HG03469 (cell line): ENCODE results near the gene EMID1.
"Not testable (repeated sequence)": the region's sequence is repeated elsewhere in the genome, so short reads cannot be mapped to it uniquely, and the experiment has no call there.

ENCODE experiments used
- ATAC-seq: cut with Tn5 transposase; IDR thresholded peaks from one replicate; pipeline ENCODE4 v1.9.1; 2021; ENCODE audit warnings: mild to moderate bottlenecking, moderate library complexity, moderate number of reproducible peaks; ENCODE audit not compliant: unreplicated experiment

Gene EMID1

GRCh38 chr22:29226351-29226981 is 20.8 kb downstream of the EMID1 start:
- no peak for ATAC-seq

- ATAC-seq: no peak
Observed at GRCh38 chr22:29230972-29231875, 25.5 kb downstream of the EMID1 start.

DNA sequence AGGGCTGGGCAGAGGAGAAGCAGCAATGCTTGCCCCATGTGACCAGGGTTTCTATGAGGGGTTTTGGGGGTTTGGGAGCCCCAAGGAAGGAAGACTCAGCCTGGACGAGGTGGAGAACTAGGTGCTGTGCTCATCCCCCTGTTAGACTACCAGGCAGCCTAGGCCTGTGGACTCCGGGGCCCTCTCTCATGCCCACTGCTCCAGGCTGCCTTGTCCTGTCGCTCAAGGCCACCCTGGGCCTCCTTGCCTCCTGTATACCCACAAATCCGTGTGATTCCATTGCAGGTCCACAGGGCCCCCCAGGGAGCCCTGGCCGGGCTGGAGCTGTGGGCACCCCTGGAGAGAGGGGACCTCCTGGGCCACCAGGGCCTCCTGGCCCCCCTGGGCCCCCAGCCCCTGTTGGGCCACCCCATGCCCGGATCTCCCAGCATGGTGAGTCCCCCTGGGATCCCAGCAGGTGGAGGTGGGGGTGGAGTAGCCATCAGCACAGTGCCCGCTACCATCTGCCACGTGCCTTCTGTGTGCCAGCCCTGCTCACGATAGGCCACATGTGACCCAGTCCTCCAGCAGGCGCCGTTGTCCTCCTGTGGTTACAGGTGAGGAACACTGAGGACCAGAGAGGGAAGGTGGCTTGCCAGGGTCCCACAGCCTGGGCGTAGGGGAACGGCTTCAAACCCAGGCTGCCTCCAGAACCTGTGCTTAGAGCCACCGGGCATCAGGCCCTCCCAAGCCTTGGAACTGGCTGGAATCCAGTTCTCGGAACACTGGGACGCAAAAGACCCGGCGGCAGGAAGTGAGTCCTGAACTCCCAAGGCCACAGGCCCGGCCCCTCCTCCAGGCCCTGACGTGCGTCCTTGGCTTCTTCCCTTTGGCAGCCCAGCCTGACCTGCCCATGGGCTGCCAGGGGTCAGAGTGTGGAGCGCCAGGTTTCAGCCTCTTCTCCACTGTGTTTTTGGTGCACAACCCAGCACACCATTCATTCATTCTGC is 26.6 kb downstream of the EMID1 start:
- ATAC-seq: no peak

GRCh38 chr22:29233277-29233877 is 27.7 kb downstream of the EMID1 start:
- ATAC-seq: no peak

- ATAC-seq: not testable (repeated sequence)
Observed at GRCh38 chr22:29240481-29240880, 34.8 kb downstream of the EMID1 start.

GRCh38 chr22:29243874-29244446 is 38.3 kb downstream of the EMID1 start:
- no peak for ATAC-seq

DNA sequence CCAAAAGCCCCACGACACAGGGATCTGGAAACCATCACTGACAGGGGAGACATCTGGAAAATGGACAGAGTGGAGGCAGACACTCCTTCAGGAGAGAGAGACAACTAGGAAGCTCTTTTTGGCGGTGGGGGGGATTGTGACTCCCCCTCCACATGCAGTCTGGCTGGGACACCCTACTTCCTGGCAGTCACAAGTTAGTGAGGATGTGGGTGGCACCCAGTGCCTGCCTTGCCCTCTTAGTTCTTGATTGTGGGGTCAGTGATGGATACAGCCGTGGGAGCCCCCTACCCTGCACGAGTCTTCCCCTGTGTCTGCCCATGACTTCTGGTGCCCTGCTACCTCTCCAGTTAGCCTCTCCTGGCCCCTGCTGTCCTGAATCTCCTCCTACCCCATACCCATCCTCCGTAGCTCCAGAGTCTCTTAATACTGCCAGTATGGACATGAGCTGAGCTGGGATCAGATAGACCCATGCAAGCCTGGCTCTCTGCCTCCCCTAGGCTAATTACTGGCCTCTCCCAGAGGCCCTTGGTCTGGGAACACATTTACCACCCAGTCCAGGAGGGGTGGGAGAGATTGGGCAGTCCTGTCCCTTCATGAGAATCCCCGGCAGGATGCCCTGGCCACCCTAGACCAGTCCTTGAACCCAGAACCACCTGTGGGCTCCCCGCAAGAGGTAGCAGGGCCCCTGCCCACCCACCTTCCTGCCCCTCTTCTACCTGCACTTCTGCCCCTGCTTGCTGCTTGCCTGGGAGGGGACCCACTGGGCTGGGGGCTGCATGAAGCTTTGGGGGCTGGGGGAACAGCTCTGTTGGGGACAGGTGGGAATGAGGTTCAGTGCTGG is 39.3 kb downstream of the EMID1 start:
- no peak for ATAC-seq

DNA sequence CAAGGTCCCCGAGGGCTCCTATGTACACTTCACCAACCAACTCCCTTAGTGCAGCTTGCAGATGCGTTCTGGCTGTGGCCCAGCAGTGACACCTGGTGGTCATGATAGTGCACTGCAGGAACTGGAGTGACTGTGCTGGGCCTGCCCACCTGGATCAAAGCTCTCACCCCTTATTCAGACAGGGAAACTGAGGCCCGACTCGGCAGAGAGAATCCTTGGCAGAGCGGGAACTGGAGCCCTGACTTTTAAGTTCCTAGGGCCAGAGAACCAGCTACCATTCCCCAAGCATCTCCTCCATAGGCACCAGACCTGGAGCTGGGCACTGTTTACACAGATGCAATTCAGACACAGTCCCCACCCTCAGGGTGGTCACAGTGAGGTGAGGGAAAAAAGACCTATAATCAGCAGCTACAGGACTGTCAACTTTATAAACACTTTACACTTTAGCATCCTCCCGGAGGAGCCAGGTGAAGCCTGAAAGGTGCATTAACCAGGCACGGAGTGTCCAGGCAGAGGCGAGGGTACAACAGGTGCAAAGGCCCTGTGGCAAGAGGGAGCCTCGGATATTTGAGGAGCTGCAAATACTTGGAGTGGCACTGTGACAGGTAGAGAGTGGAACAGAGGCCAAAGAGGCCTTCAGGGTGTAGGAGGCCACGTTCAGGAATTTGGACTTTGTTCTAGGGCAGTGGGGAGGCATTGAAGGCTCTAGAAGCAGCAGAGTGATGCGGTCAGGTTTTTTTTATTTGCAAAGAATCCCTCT is 40.1 kb downstream of the EMID1 start:
- ATAC-seq: no peak

GRCh38 chr22:29247891-29248290 is 42.2 kb downstream of the EMID1 start:
- ATAC-seq: not testable (repeated sequence)

DNA sequence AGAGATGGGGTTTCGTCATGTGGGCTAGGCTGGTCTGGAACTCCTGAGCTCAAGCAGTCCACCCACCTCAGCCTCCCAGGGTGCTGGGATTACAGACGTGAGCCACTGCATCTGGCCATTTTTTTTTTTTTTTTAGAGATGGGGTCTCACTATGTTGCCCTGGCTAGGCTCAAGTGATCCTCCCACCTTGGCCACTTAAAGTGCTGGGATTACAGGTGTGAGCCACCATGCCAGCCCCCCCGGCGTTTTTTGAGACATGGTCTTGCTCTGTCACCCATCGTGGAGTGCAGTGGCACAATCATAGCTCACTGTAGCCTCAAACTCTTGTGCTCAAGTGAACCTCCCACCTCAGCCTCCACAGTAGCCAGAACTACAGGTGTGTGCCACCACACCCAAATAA is 45.6 kb downstream of the EMID1 start:
- ATAC-seq: no peak

GRCh38 chr22:29251981-29252911 is 46.5 kb downstream of the EMID1 start:
- no peak for ATAC-seq

- no peak for ATAC-seq
Observed at GRCh38 chr22:29253561-29254285, 48.0 kb downstream of the EMID1 start.

DNA sequence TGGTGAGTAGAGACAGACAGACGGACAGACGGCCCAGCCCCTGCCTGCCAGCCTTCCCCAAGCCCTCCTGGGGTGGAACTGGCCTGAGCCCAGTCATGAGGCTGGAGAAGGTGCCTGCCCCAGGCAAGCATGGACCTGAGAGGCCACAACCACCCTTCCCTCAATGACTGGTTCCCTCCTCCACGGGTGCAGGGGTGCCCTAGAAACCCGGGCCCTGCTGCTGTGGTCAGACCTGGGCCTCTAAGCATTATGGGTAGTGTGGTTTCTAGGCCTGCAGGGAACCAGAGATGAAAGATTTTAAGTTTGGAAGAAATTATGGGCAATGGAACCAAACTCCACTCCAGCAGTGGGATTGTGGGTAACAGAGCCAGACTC is 48.6 kb downstream of the EMID1 start:
- no peak for ATAC-seq

DNA sequence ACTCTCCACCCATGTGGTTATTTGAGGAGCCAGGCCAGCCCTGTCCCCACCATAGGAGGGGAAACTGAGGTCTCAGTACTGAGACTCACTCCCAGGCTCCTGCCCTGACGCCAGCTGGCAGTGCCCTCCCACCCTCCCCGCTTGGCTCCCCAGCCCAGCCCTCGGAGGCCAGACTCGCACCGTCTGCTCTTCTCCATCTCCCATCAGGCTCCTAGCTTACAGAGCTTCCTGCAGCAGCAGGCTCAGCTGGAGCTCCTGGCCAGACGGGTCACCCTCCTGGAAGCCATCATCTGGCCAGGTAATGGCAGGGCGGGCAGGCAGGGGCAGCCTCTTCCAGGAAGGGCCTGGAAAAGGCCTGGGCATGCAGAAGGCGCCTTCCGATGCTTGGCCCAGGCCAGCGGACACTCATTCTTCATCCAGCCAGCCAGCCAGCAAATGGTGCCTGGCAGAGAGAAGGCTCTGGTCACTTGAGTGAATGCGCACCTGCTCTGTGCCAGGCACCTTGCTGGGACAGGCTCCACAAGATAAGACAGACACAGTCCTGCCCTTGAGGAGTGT is 49.4 kb downstream of the EMID1 start:
- ATAC-seq: no peak

DNA sequence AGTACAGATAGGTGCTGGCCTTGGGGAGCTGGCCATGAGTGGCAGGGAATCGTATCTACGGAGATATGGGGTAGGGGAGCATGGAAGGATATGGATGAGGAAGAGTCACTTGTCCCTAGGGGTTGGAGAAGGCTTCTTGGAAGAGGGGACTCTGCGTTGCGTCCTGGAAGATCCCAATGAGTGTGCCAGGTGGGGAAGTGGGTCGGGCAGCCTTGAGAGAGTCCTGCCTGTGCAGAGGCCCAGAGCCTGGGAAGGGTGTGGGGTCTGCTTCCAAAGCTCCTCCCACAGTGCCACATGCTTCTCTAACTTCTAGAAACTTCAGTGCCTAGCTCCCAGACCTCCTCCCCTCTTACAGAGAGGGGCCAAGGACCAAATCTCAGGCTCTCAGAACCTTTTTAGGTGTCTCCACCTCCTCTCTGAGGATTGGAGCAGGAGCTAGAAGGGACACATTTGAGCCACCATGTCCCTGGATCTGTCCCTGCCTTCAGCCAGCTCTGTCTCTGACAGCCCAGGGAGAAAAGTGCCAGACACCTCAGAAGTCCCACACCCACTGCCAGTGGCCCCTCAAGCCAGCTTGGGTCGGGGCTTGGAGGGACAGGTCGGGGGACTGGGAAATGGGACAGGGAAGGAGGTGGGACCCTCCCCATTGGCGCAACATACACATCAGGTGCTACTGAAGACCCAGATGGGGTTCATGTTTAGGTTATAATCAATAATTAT is 51.1 kb downstream of the EMID1 start:
- ATAC-seq: no peak

DNA sequence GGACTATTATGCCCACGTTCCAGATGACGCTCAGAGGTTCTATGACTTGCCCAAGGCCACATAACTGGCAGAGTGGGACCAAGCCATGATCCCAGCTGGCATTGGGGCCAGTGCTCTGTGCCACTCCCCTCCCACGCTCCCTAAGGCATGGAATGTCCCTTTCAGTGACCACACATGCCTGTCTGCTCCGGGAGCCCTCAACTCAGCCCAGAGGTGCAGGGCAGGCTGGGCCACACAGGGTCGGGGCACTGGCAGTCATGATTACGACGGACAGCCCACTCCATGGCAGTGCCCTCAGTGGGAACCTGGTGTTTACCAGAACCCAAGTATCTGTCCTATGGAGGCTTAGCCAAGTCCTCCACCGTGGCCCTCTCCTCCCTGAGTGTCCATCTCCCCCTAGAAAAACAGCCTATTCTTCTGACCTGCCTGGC is 52.1 kb downstream of the EMID1 start:
- no peak for ATAC-seq
